ENCODE data around the gene CHPF2. TPM values are rescaled to one million over a fixed set of nuclear protein-coding genes. Genes with fewer than 3 reads are reported as not detected.
A peak's percentile ranks its signal among the peaks of the same experiment; 100 is the strongest.

CHPF2 gene
- total and polyA plus RNA-seq, 3 donors from 2014 or later: 22.6 to 70.5 (median 66.5) TPM

GRCh38 chr7:151251328-151251688, 19.0 kb downstream of the CHPF2 start:
- TF ChIP-seq POLR2A (IDR thresholded peaks at IDR 0.05): no peak
- no peak for TF ChIP-seq CTCF (IDR thresholded peaks at IDR 0.05)
- Histone ChIP-seq H3K4me3 (peak overlapping the region; percentile 59 to 75), H3K36me3 (ENCODE audit: low read depth, missing control alignments) (no peaks in the 10 kb centered on the region), H3K27me3 (no peaks in the 10 kb centered on the region), H3K9me3 (no peaks in the 10 kb centered on the region), H3K27ac (peak overlapping the region; percentile 61 to 89), H3K4me1 (peaks cover 61% of the 10 kb centered on the region)
- WGBS, 2 donors: 2 to 4% methylated on average over 13 to 19 of the region's 19 CpGs
- intact Hi-C loops (cut with DNase I; ENCODE audit: low total_unique reads): no loop called here
- DNase-seq: peak; percentile 48

- H3K27ac ChIP-seq: peak overlapping the region; percentile 89 to 91
- no peak for TF ChIP-seq POLR2A (IDR thresholded peaks at IDR 0.05)
- no peak for TF ChIP-seq CTCF (IDR thresholded peaks at IDR 0.05)
- intact Hi-C loops (cut with DNase I; ENCODE audit: low total_unique reads): no loop called here
- peak overlapping the region; percentile 59 to 75 for H3K4me3 ChIP-seq
- no peaks in the 10 kb centered on the region for H3K9me3 ChIP-seq
- H3K27me3 ChIP-seq: no peaks in the 10 kb centered on the region
- DNase-seq: peak; percentile 74
- 1 to 2% methylated on average over 20 to 76 of the region's 79 CpGs for WGBS, 2 donors
- H3K36me3 ChIP-seq (ENCODE audit: low read depth, missing control alignments): no peaks in the 10 kb centered on the region
- peaks cover 60% of the 10 kb centered on the region for H3K4me1 ChIP-seq
Measured at GRCh38 chr7:151251689-151252560, 19.6 kb downstream of the CHPF2 start.

GRCh38 chr7:151252561-151252835, 20.2 kb downstream of the CHPF2 start:
- Histone ChIP-seq H3K27ac (peak overlapping the region; percentile 89 to 91), H3K9me3 (no peaks in the 10 kb centered on the region), H3K36me3 (ENCODE audit: low read depth, missing control alignments) (no peaks in the 10 kb centered on the region), H3K4me3 (peak overlapping the region; percentile 59 to 75), H3K27me3 (no peaks in the 10 kb centered on the region), H3K4me1 (peaks cover 57% of the 10 kb centered on the region)
- DNase-seq: no peak
- intact Hi-C loops (cut with DNase I; ENCODE audit: low total_unique reads): no loop called here
- WGBS, 2 donors: 12 to 18% methylated on average over 9 of the region's 9 CpGs
- no peak for TF ChIP-seq POLR2A (IDR thresholded peaks at IDR 0.05)
- no peak for TF ChIP-seq CTCF (IDR thresholded peaks at IDR 0.05)

- WGBS, 2 donors: 34 to 48% methylated on average over 16 to 17 of the region's 17 CpGs
- no peaks in the 10 kb centered on the region for H3K9me3 ChIP-seq
- peak overlapping the region in 1 of 2 donors; percentile 75 for H3K4me3 ChIP-seq
- H3K27me3 ChIP-seq: no peaks in the 10 kb centered on the region
- no peak for DNase-seq
- TF ChIP-seq CTCF (IDR thresholded peaks at IDR 0.05) (no peak), POLR2A (IDR thresholded peaks at IDR 0.05) (no peak)
- peak overlapping the region in 1 of 2 donors; percentile 89 for H3K27ac ChIP-seq
- intact Hi-C loops (cut with DNase I; ENCODE audit: low total_unique reads): no loop called here
- H3K36me3 ChIP-seq (ENCODE audit: low read depth, missing control alignments): no peaks in the 10 kb centered on the region
- peaks cover 57% of the 10 kb centered on the region for H3K4me1 ChIP-seq
Measured at GRCh38 chr7:151252961-151253711, 20.9 kb downstream of the CHPF2 start.

Data from testis (tissue), 3 donors.